MM.1S (cell line): Measurements from ENCODE around the gene CHCHD6.

Source experiments
- DNase-seq: peaks from one replicate; pipeline ENCODE4 v3.0.0-alpha.2; 2015
- H2AFZ ChIP-seq: fragments of 300-600 bp; sonication (generic); 2 replicates; pipeline ENCODE4 v1.6.0; 2016; ENCODE audit warnings: antibody characterized with exemption, low read length
- H3F3A ChIP-seq: fragments of 300-600 bp; sonication (generic); 2 replicates; pipeline ENCODE4 v1.6.1; 2016; ENCODE audit warnings: mild to moderate bottlenecking, antibody characterized with exemption, low read length, moderate library complexity, mixed read lengths; ENCODE audit not compliant: insufficient read depth
- H3K27ac ChIP-seq: fragments of 300-600 bp; sonication (generic); 2 replicates; pipeline ENCODE4 v1.5.1; 2016; ENCODE audit warnings: mild to moderate bottlenecking, low read length
- H3K27me3 ChIP-seq: fragments of 300-600 bp; sonication (generic); replicated peaks from 2 replicates; pipeline ENCODE4 v1.6.0; 2016; ENCODE audit warnings: low read length; ENCODE audit not compliant: insufficient read depth
- H3K36me3 ChIP-seq: fragments of 300-600 bp; sonication (generic); replicated peaks from 2 replicates; pipeline ENCODE4 v1.6.1; 2016; ENCODE audit warnings: mild to moderate bottlenecking, low read length, mixed read lengths; ENCODE audit not compliant: insufficient read depth
- H3K4me1 ChIP-seq: fragments of 300-600 bp; sonication (generic); 2 replicates; pipeline ENCODE4 v1.6.1; 2016; ENCODE audit warnings: low read length, mixed read lengths
- H3K4me2 ChIP-seq: fragments of 300-600 bp; sonication (generic); 2 replicates; pipeline ENCODE4 v1.6.0; 2016; ENCODE audit warnings: low read depth, low read length
- H3K4me3 ChIP-seq: fragments of 300-600 bp; sonication (generic); 2 replicates; pipeline ENCODE4 v1.5.1; 2016; ENCODE audit warnings: low read length, mixed read lengths
- H3K79me2 ChIP-seq: fragments of 300-600 bp; sonication (generic); 2 replicates; pipeline ENCODE4 v1.6.1; 2016; ENCODE audit warnings: mixed run types, low read length, mixed read lengths
- H3K9ac ChIP-seq: fragments of 300-600 bp; sonication (generic); 2 replicates; pipeline ENCODE4 v1.6.1; 2016; ENCODE audit warnings: low read length, mixed read lengths
- H3K9me2 ChIP-seq: fragments of 300-600 bp; sonication (generic); replicated peaks from 2 replicates; pipeline ENCODE4 v1.6.1; 2016; ENCODE audit warnings: mild to moderate bottlenecking, low read length, mixed read lengths; ENCODE audit not compliant: insufficient read depth
- H3K9me3 ChIP-seq: fragments of 300-600 bp; sonication (generic); replicated peaks from 2 replicates; pipeline ENCODE4 v1.6.1; 2016; ENCODE audit warnings: mild to moderate bottlenecking, low read length, mixed read lengths; ENCODE audit not compliant: insufficient read depth
- H4K20me1 ChIP-seq: fragments of 300-600 bp; sonication (generic); 2 replicates; pipeline ENCODE4 v1.6.1; 2016; ENCODE audit warnings: mild to moderate bottlenecking, low read length, moderate library complexity, mixed read lengths; ENCODE audit not compliant: insufficient read depth
- EZH2 ChIP-seq: fragments of 300-600 bp; sonication (generic); optimal IDR thresholded peaks from 2 replicates; pipeline ENCODE3; 2017; ENCODE audit warnings: low read depth, mild to moderate bottlenecking, antibody characterized with exemption, low read length, mixed read lengths
- EZH2phosphoT487 ChIP-seq: fragments of 300-600 bp; sonication (generic); IDR thresholded peaks from 2 replicates; pipeline ENCODE4 v1.6.1; 2018; ENCODE audit warnings: antibody characterized with exemption, low read length
- TF ChIP-seq, protein P1 (sequence below): fragments of 300-600 bp; sonication (generic); IDR thresholded peaks from 2 replicates; pipeline ENCODE4 v1.5.1; 2016; ENCODE audit warnings: antibody characterized with exemption, low read length, mixed read lengths

CHCHD6 gene

DNA sequence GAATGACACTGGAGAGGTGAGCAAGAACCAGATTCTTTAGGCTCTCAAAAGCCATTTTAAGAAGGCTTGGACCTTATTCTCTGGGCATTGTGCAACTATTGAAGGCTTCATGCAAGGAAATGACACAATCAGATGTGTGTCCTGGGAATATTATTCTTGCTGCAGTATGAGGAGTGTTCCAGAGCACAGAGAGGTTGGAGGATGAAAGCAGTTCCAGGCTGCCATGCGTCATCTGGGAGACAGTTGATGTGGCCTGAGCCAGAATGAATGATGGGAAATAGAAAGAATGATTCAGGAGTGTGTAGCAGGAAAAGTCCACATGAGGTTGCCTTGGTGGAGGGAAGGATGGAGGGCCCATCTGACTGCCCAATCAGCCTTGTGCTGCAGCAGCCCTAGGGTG lies 123.1 kb downstream of the CHCHD6 start:
- H4K20me1 ChIP-seq, result no peaks in the 10 kb centered on the region
- H3K27ac ChIP-seq, result no peak overlapping the region
- no peaks in the 10 kb centered on the region for H3F3A ChIP-seq
- H3K36me3 ChIP-seq, result no peaks in the 10 kb centered on the region
- H3K27me3 ChIP-seq, result no peaks in the 10 kb centered on the region
- H3K4me2 ChIP-seq, result no peak overlapping the region
- H2AFZ ChIP-seq, result no peak overlapping the region
- DNase-seq, result no peak
- no peak for TF ChIP-seq EZH2phosphoT487
- TF ChIP-seq, protein P1, sequence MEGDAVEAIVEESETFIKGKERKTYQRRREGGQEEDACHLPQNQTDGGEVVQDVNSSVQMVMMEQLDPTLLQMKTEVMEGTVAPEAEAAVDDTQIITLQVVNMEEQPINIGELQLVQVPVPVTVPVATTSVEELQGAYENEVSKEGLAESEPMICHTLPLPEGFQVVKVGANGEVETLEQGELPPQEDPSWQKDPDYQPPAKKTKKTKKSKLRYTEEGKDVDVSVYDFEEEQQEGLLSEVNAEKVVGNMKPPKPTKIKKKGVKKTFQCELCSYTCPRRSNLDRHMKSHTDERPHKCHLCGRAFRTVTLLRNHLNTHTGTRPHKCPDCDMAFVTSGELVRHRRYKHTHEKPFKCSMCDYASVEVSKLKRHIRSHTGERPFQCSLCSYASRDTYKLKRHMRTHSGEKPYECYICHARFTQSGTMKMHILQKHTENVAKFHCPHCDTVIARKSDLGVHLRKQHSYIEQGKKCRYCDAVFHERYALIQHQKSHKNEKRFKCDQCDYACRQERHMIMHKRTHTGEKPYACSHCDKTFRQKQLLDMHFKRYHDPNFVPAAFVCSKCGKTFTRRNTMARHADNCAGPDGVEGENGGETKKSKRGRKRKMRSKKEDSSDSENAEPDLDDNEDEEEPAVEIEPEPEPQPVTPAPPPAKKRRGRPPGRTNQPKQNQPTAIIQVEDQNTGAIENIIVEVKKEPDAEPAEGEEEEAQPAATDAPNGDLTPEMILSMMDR, result no peak
- TF ChIP-seq EZH2, result no peak
- no peaks in the 10 kb centered on the region for H3K79me2 ChIP-seq
- H3K4me1 ChIP-seq, result peaks cover 8% of the 10 kb centered on the region
- H3K4me3 ChIP-seq, result no peak overlapping the region
- no peak overlapping the region for H3K9ac ChIP-seq
- no peaks in the 10 kb centered on the region for H3K9me2 ChIP-seq
- no peaks in the 10 kb centered on the region for H3K9me3 ChIP-seq

DNA sequence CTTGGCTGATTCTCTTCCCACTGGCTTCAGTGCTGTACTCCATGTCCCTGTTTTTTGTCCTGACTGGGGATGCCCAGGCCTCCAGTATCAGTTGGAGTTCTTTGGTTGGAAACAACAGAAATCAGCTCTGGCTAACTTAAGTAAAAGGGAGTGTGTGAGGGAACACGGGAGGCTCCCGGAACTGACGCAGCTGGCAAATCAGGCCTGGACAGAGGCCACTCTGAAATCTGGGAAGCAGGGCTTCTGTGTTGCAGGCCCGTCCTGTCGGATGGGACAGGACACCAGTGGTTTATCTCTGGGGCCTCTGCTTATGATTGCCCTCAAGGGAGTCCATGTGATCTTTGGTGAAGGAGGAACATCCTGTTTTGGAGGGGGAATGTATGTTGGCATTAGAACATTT lies 124.3 kb downstream of the CHCHD6 start:
- Histone ChIP-seq H3K4me2 (no peak overlapping the region), H3K36me3 (no peaks in the 10 kb centered on the region), H3K4me3 (no peak overlapping the region), H3K9ac (no peak overlapping the region), H3K27ac (no peak overlapping the region), H3K4me1 (peaks cover 8% of the 10 kb centered on the region), H3K27me3 (no peaks in the 10 kb centered on the region), H3K9me3 (no peaks in the 10 kb centered on the region), H3K79me2 (no peaks in the 10 kb centered on the region), H3K9me2 (no peaks in the 10 kb centered on the region), H3F3A (no peaks in the 10 kb centered on the region), H4K20me1 (no peaks in the 10 kb centered on the region), H2AFZ (no peak overlapping the region)
- DNase-seq, result no peak
- no peak for TF ChIP-seq EZH2
- TF ChIP-seq EZH2phosphoT487, result no peak
- TF ChIP-seq, protein P1, result no peak

DNA sequence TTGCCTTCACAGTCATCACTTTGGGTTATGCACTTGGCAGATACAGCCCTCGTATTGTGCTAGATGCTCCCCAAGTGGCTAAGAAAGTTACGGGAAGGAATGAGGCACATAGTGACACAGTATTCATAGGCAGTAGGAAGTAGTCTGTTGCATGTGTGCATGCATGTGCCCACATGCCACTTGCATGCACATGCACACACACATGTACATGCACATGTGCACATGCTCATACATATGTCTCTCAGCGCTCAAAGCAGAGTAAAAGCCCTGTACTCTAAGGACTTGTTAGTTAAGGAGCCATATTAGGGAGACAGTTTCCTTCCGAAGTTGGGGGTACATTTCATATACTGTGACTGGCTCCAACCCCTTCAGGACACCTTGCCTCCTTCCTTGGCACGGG lies 128.9 kb downstream of the CHCHD6 start:
- TF ChIP-seq, protein P1, result no peak
- no peak for TF ChIP-seq EZH2
- TF ChIP-seq EZH2phosphoT487, result no peak
- H3K4me3 ChIP-seq, result no peak overlapping the region
- no peak overlapping the region for H3K27ac ChIP-seq
- no peaks in the 10 kb centered on the region for H4K20me1 ChIP-seq
- no peak overlapping the region for H2AFZ ChIP-seq
- no peaks in the 10 kb centered on the region for H3K9me2 ChIP-seq
- H3K9ac ChIP-seq, result no peak overlapping the region
- no peaks in the 10 kb centered on the region for H3K27me3 ChIP-seq
- no peak overlapping the region for H3K4me2 ChIP-seq
- H3K4me1 ChIP-seq, result peaks cover 8% of the 10 kb centered on the region
- no peaks in the 10 kb centered on the region for H3K9me3 ChIP-seq
- no peaks in the 10 kb centered on the region for H3F3A ChIP-seq
- DNase-seq, result no peak
- no peaks in the 10 kb centered on the region for H3K36me3 ChIP-seq
- H3K79me2 ChIP-seq, result no peaks in the 10 kb centered on the region
